T-helper 22 cell (primary cell): Measurements from ENCODE around the gene NEK11.
"Not testable (repeated sequence)": the region's sequence is repeated elsewhere in the genome, so short reads cannot be mapped to it uniquely, and the experiment has no call there.

ENCODE experiments used
- DNase-seq: peaks from one replicate; pipeline ENCODE4 v3.0.0-alpha.2; 2020; ENCODE audit warnings: low read depth

NEK11 gene

GRCh38 chr3:131038326-131038725, 11.6 kb downstream of the NEK11 start:
- no peak for DNase-seq

- not testable (repeated sequence) for DNase-seq
These were observed 15.8 kb downstream of the NEK11 start for GRCh38 chr3:131042271-131042985.

GRCh38 chr3:131047582-131047981, 20.9 kb downstream of the NEK11 start:
- no peak for DNase-seq

- no peak for DNase-seq
These were observed 21.4 kb downstream of the NEK11 start for GRCh38 chr3:131048030-131048429.

- no peak for DNase-seq
These were observed 23.3 kb downstream of the NEK11 start for GRCh38 chr3:131050001-131050400.

- no peak for DNase-seq
These were observed 26.6 kb downstream of the NEK11 start for GRCh38 chr3:131053043-131053859.

GRCh38 chr3:131067983-131068382, 41.3 kb downstream of the NEK11 start:
- DNase-seq = no peak

GRCh38 chr3:131072099-131072559, 45.5 kb downstream of the NEK11 start:
- no peak for DNase-seq

GRCh38 chr3:131072845-131073244, 46.2 kb downstream of the NEK11 start:
- DNase-seq = no peak

GRCh38 chr3:131075632-131076328, 49.1 kb downstream of the NEK11 start:
- DNase-seq = no peak

- no peak for DNase-seq
These were observed 51.2 kb downstream of the NEK11 start for GRCh38 chr3:131077904-131078303.

GRCh38 chr3:131079086-131079485, 52.4 kb downstream of the NEK11 start:
- DNase-seq = no peak

GRCh38 chr3:131081224-131081623, 54.5 kb downstream of the NEK11 start:
- DNase-seq = no peak

GRCh38 chr3:131082246-131082645, 55.6 kb downstream of the NEK11 start:
- DNase-seq = no peak

- DNase-seq = no peak
These were observed 56.5 kb downstream of the NEK11 start for GRCh38 chr3:131082871-131083863.

GRCh38 chr3:131091768-131092167, 65.1 kb downstream of the NEK11 start:
- DNase-seq = no peak

- DNase-seq = no peak
These were observed 81.2 kb downstream of the NEK11 start for GRCh38 chr3:131107637-131108433.

- DNase-seq = no peak
These were observed 82.5 kb downstream of the NEK11 start for GRCh38 chr3:131109156-131109555.

GRCh38 chr3:131110087-131110486, 83.4 kb downstream of the NEK11 start:
- no peak for DNase-seq

GRCh38 chr3:131114256-131114655, 87.6 kb downstream of the NEK11 start:
- DNase-seq = no peak

- DNase-seq = no peak
These were observed 99.0 kb downstream of the NEK11 start for GRCh38 chr3:131125684-131126083.
